ENCODE measurements around the gene SEPTIN11.
"Not testable (repeated sequence)": the region's sequence is repeated elsewhere in the genome, so short reads cannot be mapped to it uniquely, and the experiment has no call there.

The SEPTIN11 gene

DNA sequence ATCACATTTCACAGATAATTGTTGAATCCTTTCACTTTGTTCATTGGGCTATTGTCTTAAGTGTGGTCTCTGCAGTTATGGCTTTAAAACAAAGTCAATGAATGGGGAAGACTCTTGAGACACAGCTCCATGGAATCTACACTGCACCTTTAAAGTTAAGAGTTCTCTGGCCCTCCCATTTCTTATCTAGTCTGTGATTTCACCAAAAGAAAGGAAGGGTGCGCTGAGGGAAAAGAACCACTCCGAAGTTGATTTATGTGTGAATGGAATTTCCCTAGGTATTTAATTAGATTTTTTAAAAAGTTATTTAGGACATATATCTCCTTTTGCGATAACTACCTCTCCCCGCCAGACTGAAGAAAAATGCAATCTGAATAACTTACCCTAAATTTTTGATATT is 2.5 kb downstream of the SEPTIN11 start:
- DNase-seq (ENCODE audit: low read depth): no peak

DNA sequence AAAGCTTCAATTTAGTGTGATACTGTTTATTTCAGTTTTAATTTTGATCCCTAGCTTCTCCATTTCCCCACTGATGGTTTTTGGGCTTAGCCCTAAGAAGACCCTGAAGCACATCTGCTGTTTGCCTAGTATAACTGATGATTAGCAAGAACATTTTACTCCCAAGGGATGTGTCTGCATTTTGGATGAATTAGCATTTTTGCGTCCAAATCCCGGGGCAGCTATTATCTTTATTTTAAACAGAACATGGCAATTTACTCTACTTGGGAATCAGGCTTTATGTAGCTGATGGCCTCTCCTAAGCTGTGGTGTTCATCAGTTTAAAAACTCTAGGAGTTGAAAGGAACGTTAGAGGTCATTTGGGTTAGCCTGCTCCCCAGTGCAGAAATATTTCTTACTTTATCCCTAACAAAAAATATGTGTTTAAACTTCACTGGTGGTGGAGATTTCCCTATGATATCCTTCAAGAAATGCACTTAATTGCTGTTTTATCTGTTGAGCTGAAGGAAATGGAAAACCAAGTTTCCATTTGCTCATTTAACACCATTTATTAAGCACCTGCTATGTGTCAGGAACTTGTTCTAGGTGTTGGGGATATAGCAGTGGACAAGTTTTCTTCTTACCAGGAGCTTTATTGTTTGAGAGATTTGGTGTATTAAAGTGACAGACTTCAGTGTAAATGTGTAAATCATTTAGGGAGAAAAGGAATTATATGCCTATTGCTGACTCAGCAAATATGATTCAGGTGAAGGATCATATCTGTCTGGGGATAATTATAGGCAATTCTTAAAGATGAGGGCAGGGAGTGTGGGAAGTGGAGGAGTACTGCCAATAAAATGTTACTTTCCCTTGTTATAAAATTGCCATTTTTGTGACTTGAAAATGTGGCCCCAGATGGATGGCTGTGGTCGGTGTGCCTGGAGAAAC is 3.4 kb downstream of the SEPTIN11 start:
- DNase-seq (ENCODE audit: low read depth): no peak

DNA sequence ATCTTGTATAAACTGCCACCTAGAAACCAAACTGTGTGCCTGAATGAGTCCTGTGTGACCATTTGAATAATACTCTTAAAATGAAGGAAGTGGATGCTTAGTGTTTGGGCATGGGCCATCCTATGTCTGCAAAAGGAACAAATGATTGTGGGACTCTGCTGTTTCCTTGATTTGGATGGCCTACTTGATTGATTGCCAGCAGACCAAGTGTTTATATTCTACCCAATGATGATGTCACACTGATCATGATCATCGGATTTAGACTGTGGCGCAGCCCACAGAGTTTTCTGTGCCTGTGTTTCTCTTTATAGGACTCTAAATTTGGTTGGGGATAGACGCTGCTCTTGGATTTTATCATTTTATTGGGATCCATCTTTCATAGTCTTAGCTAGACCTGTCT is 4.4 kb downstream of the SEPTIN11 start:
- DNase-seq (ENCODE audit: low read depth): no peak

DNA sequence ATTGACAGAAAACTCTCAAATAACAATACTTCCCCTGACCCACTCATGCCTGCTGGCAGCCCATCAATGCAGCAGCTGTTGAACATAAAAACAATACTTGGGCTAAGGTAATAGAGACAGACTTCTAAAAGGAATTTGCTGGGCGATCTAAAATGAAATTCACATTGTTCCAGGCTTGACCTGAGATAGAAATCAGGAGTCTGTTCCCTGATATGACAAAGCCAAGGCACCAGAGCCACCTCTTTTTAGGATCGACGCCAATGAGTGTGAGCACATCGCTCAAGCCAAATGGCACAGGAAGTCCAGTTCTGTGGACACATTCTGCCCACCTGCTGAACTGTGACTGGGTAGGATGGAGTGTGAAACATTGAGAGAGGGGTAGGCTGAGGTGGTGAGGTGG is 4.9 kb downstream of the SEPTIN11 start:
- DNase-seq (ENCODE audit: low read depth): no peak

DNA sequence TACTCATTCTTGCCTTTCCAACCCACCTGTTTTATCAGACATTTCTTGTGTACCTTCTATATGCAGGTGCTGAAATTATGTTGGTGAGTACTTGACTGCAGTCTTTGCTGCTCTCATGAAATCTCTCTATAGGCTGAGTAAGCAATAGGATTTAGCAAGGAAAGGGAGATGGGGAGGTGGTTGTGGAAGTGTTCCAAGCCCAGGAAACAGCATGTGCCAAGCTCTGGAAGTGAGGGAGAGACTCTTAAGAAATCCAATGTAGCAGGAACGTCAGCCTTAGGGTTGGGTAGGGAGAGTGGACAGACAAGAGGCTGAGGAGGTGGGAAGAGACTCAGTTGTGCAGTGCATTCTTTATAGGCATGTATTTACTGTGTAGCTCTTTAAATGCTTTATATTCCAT is 5.6 kb downstream of the SEPTIN11 start:
- peak; percentile 51 for DNase-seq (ENCODE audit: low read depth)

DNA sequence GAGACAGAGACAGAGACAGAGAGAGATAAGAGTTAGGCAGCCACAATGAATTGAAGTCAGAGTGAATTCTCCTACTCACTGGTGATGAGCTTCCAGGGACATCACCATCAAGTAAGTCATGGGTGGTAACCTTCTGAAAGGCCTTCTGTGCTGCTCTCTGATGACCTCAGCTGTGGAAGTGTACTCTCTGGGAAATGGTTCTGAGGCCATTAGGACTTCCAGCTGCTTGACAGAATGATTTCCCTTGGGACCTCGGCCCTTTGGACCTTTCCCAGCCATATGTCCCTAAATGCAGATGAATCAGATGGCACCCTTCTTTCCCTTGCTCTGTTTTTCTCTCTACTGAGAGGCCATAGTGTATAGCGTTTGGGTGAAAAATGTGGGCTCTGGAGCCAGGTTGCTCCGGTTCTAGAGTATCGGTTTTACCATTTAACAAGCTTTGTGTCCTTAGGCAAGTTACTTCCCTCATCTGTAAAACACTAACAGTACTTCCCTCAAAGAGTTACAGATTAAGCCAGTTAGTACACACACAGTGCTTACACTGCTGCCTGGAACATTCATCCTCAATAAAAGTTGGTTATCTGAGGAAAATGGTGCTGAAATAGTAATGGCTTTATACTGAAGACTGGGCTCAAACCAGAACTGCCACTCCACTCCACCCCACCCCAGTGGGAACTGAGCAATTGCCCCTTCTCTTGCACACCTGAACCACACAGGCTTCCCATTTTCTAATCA is 7.6 kb downstream of the SEPTIN11 start:
- DNase-seq (ENCODE audit: low read depth): peak; percentile 52

DNA sequence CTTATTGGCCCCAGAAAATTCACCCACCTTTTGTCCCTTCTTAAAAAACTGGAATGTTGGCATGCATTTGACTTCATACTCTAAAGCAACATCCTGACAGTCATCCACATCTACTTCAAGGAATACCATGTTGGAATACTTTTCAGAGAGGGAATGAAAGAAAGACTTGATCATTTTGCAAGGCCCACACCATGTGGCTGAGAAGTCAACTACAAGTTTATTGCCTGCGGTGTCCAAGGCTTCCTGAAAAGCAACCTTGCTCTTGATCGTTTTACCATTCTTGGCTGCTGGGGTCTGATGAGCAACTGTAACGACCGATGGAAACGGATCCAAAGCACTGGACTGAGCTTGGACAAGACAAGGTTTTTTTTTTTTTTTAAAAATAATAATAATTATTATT is 9.3 kb downstream of the SEPTIN11 start:
- DNase-seq (ENCODE audit: low read depth): no peak

DNA sequence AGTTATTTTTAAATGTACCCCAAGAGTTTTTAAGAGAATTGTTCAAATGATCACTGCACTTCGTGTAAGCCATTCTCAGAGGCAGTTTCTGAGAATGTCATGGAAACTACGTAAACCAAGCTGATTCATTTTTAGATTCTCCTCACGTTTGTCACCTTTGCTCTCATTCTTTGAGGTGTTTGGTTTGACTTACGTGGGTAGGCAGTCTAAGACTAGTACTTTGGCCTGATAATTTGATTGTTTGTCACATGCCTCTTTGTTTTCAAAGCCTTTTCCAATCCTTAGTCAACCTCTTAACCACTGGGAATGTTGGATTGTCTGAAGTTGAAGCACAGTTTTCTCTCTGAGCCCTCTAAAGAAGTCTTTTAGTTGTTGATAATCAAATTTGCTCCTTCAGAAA is 10.5 kb downstream of the SEPTIN11 start:
- no peak for DNase-seq (ENCODE audit: low read depth)

DNA sequence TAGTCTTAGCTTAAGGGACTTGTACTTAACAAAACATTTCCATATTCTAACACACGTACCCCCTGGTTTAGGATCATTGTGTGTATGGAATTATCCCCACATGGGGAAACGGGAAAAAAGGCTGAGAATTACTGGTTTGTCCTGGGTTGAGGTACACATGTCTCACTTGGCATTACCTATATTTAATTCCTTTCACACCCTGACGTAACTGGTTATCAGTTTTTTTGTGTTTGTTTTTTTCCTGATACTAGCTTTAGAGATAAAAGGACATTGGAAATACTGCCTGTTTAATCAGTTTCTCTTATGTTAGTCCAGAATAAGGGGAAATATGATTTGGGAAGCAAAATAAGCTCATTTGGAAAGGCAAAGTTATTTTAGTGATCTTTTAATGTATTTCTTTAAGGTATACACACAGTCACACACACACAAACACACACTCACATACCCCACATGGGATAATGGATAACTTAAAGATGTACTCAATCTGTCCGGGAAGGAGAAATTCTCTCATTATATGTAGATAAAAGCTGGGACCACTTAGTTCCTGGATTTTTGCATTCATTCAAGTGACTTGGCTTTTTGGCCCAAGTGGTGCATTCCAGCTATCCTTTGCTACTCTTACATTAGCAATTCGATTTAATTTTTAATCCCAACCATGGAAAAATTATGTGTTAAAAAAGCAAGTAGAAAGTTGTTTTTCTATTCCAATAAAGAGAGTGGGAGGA is 13.0 kb downstream of the SEPTIN11 start:
- no peak for DNase-seq (ENCODE audit: low read depth)

DNA sequence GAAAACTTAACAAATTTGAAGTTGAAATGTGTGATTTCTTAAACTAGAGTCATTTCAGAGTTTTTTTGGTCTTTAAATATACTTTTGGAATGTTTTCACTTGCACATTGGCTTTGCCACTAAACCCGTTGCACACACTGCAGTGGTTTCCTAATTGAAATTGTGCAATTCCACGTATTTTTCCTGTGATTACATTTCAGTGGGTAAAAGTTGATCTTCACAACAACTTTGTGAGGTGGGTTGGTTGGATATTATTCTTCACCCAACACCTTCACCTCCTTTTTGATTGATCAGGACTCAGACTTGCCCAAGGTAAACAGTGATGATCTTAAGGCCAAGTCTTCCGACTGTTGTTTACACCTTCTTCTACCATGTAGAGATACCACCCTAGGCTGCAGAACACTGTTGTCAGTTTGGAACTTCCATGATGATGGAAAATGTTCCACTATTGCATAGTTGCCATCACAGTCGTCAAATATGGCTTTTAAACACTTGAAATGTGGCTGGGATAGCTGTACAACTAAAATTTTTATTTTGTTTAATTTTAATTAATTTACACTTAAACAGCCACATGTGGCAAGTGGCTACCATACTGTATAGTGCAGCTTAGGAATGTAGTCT is 13.7 kb downstream of the SEPTIN11 start:
- DNase-seq (ENCODE audit: low read depth): no peak

DNA sequence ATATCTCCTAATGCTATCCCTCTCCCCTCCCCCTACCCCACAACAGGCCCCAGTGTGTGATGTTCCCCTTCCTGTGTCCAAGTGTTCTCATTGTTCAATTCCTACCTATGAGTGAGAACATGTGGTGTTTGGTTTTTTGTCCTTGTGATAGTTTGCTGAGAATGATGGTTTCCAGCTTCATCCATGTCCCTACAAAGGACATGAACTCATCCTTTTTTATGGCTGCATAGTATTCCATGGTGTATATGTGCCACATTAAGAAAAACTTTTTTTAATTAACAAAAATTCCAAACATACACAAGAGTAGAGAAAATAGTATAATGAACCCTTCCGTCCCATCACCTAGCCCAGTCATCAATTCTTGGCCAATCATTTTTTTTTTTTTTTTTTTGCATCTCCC is 14.4 kb downstream of the SEPTIN11 start:
- DNase-seq (ENCODE audit: low read depth): not testable (repeated sequence)

DNA sequence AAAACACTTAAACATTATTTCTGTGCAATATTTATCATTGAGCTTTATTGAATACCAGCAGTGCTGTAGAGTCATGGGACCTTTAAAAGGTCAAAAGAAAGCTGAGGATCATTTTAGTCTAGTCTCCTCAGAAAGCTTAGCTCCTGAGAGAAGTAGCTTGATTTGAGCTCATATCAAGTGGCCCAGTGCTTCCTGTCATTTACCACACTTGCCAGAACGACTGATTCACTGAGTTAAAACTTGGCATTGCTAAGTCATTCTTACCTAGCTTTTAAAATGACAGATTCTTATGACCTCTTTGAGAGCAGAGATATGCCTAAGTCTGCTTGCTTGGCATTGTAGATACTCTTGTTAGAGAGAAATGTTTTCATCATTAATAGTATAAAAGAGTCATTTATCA is 15.2 kb downstream of the SEPTIN11 start:
- no peak for DNase-seq (ENCODE audit: low read depth)

DNA sequence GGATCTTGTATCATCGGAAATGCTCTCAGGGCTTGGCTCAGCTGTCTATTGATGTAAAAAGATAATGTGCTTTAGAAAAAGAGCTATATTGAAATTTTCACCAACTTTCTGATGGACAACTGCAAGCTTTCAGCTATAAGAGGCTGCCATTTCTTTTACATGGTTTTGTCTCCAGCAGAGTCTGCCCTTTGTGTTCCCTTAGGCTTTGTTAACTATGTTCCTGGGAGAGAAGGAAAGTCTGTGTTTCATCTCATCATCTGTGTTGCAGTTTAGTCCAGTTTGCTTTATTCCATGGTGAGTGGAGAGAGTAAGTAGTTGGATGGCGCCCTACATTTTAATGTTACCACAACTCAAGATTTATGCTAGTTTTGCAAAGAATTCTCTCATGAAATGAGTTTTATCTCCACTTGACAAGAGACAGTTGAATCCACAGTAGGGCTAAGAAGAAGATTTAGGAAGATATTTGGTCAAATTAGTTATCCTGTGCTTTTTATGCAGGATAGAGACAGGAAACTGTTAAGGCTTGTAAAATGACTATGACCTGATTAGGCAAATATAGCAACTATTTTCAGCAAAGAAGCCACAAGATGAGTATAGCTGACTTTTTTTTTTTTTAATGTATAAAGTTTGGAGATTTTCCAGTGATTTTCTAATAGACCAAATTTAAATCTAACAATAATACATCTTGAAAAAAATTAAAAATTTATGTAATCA is 16.5 kb downstream of the SEPTIN11 start:
- DNase-seq (ENCODE audit: low read depth): peak; percentile 56

DNA sequence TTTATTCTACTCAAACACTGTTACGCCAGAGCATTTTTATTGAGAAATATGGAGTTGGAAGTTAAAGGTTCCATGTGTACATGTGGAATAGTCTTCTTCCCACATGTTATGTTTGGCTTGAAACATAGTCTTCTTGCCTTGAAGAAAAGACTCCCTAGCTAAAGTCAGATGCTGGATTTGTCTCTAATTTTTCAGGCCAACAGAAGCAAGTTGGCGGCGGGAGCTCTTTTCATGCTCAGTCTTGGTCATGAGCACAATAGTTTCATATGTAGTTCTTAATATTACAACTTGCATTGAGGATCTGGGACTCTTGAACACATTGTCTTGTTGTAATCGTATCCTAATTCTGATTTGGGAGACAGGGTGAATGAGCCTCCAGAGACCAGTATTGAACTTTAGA is 19.4 kb downstream of the SEPTIN11 start:
- no peak for DNase-seq (ENCODE audit: low read depth)

DNA sequence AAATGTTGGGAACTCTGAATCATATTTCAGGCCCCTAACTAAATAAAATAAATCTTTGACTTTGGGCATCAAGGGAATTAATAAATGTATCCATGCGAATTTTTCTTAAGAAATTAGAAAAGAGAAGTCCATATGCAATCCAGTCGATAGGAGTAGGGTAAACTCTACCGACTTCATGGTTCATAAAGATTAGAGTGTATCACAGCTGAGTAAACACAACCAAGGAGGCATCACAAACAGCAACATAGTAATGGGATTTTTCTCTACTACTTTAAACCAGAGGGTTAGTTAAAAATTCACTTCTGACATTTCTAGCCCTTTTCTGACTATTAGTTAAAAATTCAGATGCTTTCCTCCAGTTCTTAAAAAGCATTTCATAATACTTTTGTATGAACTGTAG is 19.9 kb downstream of the SEPTIN11 start:
- DNase-seq (ENCODE audit: low read depth): no peak

DNA sequence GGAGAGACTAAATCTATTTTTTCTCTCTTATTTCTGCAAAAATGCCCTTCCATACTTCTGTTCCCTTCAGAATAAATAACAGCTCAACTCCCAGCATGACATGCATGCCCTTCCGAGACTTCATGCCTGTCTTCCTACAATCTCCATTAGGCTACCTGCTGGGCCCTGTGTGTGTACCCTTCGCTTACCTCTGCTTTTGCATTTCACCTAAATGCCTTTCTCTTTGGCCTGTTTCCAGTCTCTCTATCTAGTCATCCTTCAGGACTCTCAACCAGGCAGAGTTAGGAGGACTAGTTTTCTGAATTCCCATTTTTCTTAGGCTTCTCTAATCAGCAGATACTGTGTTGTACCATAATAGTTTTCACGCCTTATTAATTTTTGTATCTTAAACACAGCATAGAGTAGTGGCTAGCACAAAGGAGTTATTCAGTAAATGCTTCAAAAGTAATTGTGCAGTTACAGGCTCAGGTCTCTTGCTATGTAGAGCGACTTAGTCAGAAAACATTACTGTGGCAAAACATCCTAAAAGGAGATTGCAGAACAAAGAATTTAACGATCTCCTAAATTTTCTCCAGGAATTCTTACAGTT is 20.5 kb downstream of the SEPTIN11 start:
- no peak for DNase-seq (ENCODE audit: low read depth)

DNA sequence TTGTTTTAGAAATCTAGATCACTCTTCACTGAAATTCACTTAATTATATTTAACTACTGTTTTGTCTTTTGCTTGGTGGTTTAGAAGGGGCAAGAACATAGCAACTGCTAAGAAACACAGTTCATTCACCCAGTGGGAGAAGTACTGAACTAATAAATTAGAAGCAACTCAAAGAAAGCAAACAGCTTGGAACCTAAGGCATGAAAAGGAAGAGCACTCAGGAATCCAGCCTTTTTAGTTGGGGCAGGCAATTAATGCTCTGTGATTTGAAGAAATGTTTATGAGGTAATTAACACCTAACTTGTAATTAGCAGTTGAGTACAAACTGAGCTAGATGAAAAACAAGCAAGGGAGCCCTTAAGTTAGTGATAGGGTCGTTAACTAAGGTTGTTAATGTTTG is 22.8 kb downstream of the SEPTIN11 start:
- DNase-seq (ENCODE audit: low read depth): no peak

DNA sequence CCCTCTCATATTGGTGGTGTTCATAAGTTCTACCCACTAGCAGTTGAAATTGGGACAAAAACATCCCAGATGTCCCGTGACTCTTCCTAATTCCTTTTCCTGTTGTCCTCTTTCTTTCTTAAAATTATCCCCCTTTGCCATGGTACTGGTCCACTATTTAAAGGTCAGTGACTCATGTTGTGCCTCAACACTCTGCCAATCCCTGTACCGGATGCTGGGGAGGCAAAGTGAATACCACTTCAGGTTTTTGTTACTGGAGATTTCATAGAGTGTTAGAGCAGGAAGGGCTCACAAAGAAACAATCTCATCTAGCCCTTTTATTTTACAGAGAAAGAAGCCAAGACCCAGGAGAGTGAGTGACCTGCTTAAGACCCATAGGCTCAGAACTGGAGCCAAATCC is 24.6 kb downstream of the SEPTIN11 start:
- DNase-seq (ENCODE audit: low read depth): peak; percentile 44

DNA sequence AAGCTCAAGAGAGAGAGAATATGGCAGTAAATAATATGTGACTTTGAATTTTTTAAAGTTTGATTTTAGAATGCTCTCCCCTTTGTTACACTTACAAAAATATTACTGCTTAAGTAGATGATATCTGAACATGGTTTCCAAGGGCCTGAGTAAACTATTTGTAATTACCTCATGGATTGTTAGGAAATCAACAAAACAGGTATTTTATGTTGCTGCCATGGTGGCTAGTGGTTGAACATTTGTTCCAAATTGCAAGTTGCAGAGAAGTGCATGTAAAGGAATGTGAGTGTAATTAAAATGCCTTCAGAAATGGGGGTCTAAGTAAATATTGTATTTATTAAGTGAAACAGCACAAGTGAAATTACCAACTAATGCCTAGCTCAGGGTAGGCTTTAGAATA is 27.6 kb downstream of the SEPTIN11 start:
- no peak for DNase-seq (ENCODE audit: low read depth)

DNA sequence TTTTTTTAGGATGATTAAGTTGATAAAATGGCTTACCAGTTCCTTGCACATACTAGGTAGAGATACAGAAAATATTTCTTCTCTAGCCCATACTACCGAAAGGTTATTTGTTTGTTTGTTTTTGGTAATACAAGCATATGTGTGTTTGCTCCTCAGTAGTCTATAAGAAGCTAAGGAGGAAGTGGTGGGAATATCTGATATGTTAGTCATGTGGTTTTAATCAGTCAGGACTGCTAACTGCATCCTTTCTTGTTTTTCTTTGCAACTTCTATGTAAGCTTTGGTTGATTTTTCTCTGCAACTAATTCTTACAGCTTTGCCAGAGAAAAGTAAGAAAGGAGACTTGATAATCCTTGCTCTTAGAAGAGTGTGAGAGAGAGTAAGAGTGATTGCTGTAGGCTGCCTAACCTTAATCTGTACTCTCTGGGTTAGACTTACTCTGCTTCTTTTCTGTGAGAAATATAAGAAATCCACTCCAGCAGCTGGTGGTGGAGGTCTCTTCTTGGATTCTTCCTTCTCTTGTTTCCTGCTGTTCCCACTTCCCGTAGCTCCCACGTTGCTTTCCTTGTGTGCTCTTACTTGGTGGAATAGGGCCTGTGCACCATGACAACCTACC is 28.3 kb downstream of the SEPTIN11 start:
- DNase-seq (ENCODE audit: low read depth): peak; percentile 88

DNA sequence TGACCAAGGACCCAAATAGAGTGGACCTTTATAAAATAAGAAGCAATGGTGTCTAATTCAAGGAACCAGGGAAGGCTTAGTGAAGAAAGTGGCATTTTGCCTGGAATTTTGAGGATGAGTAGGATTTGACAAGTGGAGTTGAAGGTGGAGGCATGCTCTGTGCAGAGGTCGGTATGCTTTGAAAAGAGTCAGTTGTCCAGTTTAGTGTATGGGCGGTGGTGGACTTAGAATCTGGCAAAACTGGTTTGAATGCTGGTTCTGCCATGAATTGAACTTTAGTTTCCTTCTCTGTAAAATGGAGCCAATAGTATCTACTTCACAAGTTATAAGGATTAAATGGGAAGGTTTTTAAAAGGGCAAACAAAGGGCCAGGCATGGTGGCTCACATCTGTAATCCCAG is 29.7 kb downstream of the SEPTIN11 start:
- DNase-seq (ENCODE audit: low read depth): no peak
